ENCODE data around the gene APOL4.
A peak's percentile ranks its signal among the peaks of the same experiment; 100 is the strongest.

Gene APOL4

GRCh38 chr22:36156515-36157419, 44.8 kb downstream of the APOL4 start:
- Histone ChIP-seq H3K27me3 (ENCODE audit: insufficient read depth, low read length) (no peaks in the 10 kb centered on the region), H3F3A (ENCODE audit: insufficient read depth, low read length) (no peaks in the 10 kb centered on the region), H3K9ac (ENCODE audit: low read length) (peak overlapping the region; percentile 55), H2AFZ (ENCODE audit: low read length) (no peak overlapping the region), H3K4me3 (ENCODE audit: low read depth, low read length, poor library complexity, severe bottlenecking) (peak overlapping the region; percentile 53), H3K4me1 (ENCODE audit: insufficient read depth, low read length, severe bottlenecking) (peaks cover 71% of the 10 kb centered on the region), H3K4me2 (ENCODE audit: low read length) (peak overlapping the region; percentile 98), H3K79me2 (ENCODE audit: insufficient read depth, low read length) (peaks cover 20% of the 10 kb centered on the region), H4K20me1 (ENCODE audit: insufficient read depth, low read length) (no peaks in the 10 kb centered on the region), H3K9me3 (ENCODE audit: low read length) (no peaks in the 10 kb centered on the region), H3K36me3 (ENCODE audit: insufficient read depth, low read length) (peaks cover 11% of the 10 kb centered on the region), H3K9me2 (ENCODE audit: low read depth, low read length) (no peaks in the 10 kb centered on the region), H3K27ac (ENCODE audit: low read depth, low read length, poor library complexity, severe bottlenecking) (peak overlapping the region; percentile 80)
- TF ChIP-seq CTCF (IDR thresholded peaks at IDR 0.05; ENCODE audit: low read length) (no peak), EZH2 (IDR thresholded peaks at IDR 0.05; ENCODE audit: borderline replicate concordance, low read length) (no peak)

- H3K4me2 ChIP-seq (ENCODE audit: low read length), result peak overlapping the region; percentile 98; the same call in 1 of the 2 replicates
- H2AFZ ChIP-seq (ENCODE audit: low read length), result no peak overlapping the region
- peaks cover 16% of the 10 kb centered on the region for H3K36me3 ChIP-seq (ENCODE audit: insufficient read depth, low read length)
- no peaks in the 10 kb centered on the region for H4K20me1 ChIP-seq (ENCODE audit: insufficient read depth, low read length)
- no peak overlapping the region for H3K9ac ChIP-seq (ENCODE audit: low read length)
- peaks cover 68% of the 10 kb centered on the region for H3K4me1 ChIP-seq (ENCODE audit: insufficient read depth, low read length, severe bottlenecking)
- peaks cover 21% of the 10 kb centered on the region for H3K79me2 ChIP-seq (ENCODE audit: insufficient read depth, low read length)
- no peaks in the 10 kb centered on the region for H3K9me2 ChIP-seq (ENCODE audit: low read depth, low read length)
- H3K9me3 ChIP-seq (ENCODE audit: low read length), result no peaks in the 10 kb centered on the region
- no peaks in the 10 kb centered on the region for H3F3A ChIP-seq (ENCODE audit: insufficient read depth, low read length)
- H3K27me3 ChIP-seq (ENCODE audit: insufficient read depth, low read length), result no peaks in the 10 kb centered on the region
- peak overlapping the region; percentile 80 for H3K27ac ChIP-seq (ENCODE audit: low read depth, low read length, poor library complexity, severe bottlenecking)
- TF ChIP-seq CTCF (IDR thresholded peaks at IDR 0.05; ENCODE audit: low read length), result no peak
- no peak for TF ChIP-seq EZH2 (IDR thresholded peaks at IDR 0.05; ENCODE audit: borderline replicate concordance, low read length)
- no peak overlapping the region for H3K4me3 ChIP-seq (ENCODE audit: low read depth, low read length, poor library complexity, severe bottlenecking)
Observed at GRCh38 chr22:36156119-36156514, 45.5 kb downstream of the APOL4 start.

- Histone ChIP-seq H3F3A (ENCODE audit: insufficient read depth, low read length) (no peaks in the 10 kb centered on the region), H3K4me1 (ENCODE audit: insufficient read depth, low read length, severe bottlenecking) (peaks cover 68% of the 10 kb centered on the region), H3K4me2 (ENCODE audit: low read length) (no peak overlapping the region), H3K27ac (ENCODE audit: low read depth, low read length, poor library complexity, severe bottlenecking) (peak overlapping the region; percentile 80), H4K20me1 (ENCODE audit: insufficient read depth, low read length) (no peaks in the 10 kb centered on the region), H3K9ac (ENCODE audit: low read length) (no peak overlapping the region), H3K9me2 (ENCODE audit: low read depth, low read length) (no peaks in the 10 kb centered on the region), H3K36me3 (ENCODE audit: insufficient read depth, low read length) (peaks cover 16% of the 10 kb centered on the region), H3K9me3 (ENCODE audit: low read length) (no peaks in the 10 kb centered on the region), H3K79me2 (ENCODE audit: insufficient read depth, low read length) (peaks cover 23% of the 10 kb centered on the region), H3K4me3 (ENCODE audit: low read depth, low read length, poor library complexity, severe bottlenecking) (no peak overlapping the region), H3K27me3 (ENCODE audit: insufficient read depth, low read length) (no peaks in the 10 kb centered on the region), H2AFZ (ENCODE audit: low read length) (no peak overlapping the region)
- TF ChIP-seq EZH2 (IDR thresholded peaks at IDR 0.05; ENCODE audit: borderline replicate concordance, low read length), result no peak
- no peak for TF ChIP-seq CTCF (IDR thresholded peaks at IDR 0.05; ENCODE audit: low read length)
Observed at GRCh38 chr22:36155702-36156101, 45.9 kb downstream of the APOL4 start.

Measured in OCI-LY1 (cell line).